Ectodermal cell (in vitro differentiated cells): ENCODE measurements around the gene C18orf63.
"Not testable (repeated sequence)": the region's sequence is repeated elsewhere in the genome, so short reads cannot be mapped to it uniquely, and the experiment has no call there.

Experiments used
- H3K27ac ChIP-seq: 2 replicates; pipeline ENCODE4 v1.7.0; 2013; ENCODE audit warnings: mild to moderate bottlenecking, low read depth, low read length; ENCODE audit not compliant: insufficient read depth, poor library complexity, severe bottlenecking
- H3K27me3 ChIP-seq: 2 replicates; pipeline ENCODE4 v1.7.0; 2013; ENCODE audit warnings: mild to moderate bottlenecking, low read length; ENCODE audit not compliant: insufficient read depth, control insufficient read depth, poor library complexity, severe bottlenecking
- H3K36me3 ChIP-seq: one replicate; pipeline ENCODE4 v1.7.0; 2013; ENCODE audit warnings: low read length; ENCODE audit not compliant: control insufficient read depth, insufficient read depth
- H3K4me1 ChIP-seq: one replicate; pipeline ENCODE4 v1.7.0; 2013; ENCODE audit warnings: low read length; ENCODE audit not compliant: control insufficient read depth, insufficient read depth
- H3K4me3 ChIP-seq: 2 replicates; pipeline ENCODE4 v1.7.0; 2013; ENCODE audit warnings: low read depth, low read length, control low read depth; ENCODE audit not compliant: insufficient read depth
- H3K9me3 ChIP-seq: 2 replicates; pipeline ENCODE4 v1.7.0; 2013; ENCODE audit warnings: mild to moderate bottlenecking, low read length, moderate library complexity; ENCODE audit not compliant: control insufficient read depth
- WGBS, 2 experiments: methylation state at CpG; one replicate each; pipeline ENCODE4 v1.1.7; 2013; ENCODE audit warnings: missing lambda C conversion rate in 2 of 2; 5-methylcytosine and 5-hydroxymethylcytosine counted together

Gene C18orf63

DNA sequence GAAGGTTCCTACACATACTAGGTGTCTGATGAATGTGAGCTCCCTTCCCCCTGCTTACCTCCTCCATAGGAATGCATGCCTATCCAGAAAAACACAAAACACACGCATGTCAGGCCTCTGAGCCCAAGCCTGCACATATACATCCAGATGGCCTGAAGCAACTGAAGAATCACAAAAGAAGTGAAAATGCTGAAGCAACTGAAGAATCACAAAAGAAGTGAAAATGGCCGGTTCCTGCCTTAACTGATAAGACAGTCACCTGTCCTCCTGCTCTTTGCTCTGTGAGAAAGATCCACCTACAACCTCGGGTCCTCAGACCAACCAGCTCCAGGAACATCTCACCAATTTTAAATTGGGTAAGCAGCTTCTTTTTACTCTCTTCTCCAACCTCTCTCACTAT, 22.7 kb upstream of the C18orf63 start:
- H3K36me3 ChIP-seq, H3K9me3 ChIP-seq, H3K4me1 ChIP-seq, H3K27ac ChIP-seq, H3K4me3 ChIP-seq: not testable (repeated sequence)
- 93% methylated on average over 3 of the region's 3 CpGs for WGBS, 2 experiments
- peaks cover 13% of the 10 kb centered on the region for H3K27me3 ChIP-seq

- peaks cover 13% of the 10 kb centered on the region for H3K27me3 ChIP-seq
- H3K4me1 ChIP-seq: no peaks in the 10 kb centered on the region
- 84 to 85% methylated on average over 8 of the region's 8 CpGs for WGBS, 2 experiments
- no peaks in the 10 kb centered on the region for H3K9me3 ChIP-seq
- H3K27ac ChIP-seq: no peak overlapping the region
- H3K36me3 ChIP-seq: no peaks in the 10 kb centered on the region
- no peak overlapping the region for H3K4me3 ChIP-seq
These were observed 21.1 kb upstream of the C18orf63 start for GRCh38 chr18:74294526-74294925.

GRCh38 chr18:74299162-74299561, 16.5 kb upstream of the C18orf63 start:
- H3K27ac ChIP-seq: no peak overlapping the region
- no peaks in the 10 kb centered on the region for H3K27me3 ChIP-seq
- no peaks in the 10 kb centered on the region for H3K36me3 ChIP-seq
- no CpG with 5 or more reads among the region's 1 CpG for WGBS, 2 experiments
- H3K4me1 ChIP-seq: no peaks in the 10 kb centered on the region
- H3K9me3 ChIP-seq: no peaks in the 10 kb centered on the region
- H3K4me3 ChIP-seq: no peak overlapping the region

DNA sequence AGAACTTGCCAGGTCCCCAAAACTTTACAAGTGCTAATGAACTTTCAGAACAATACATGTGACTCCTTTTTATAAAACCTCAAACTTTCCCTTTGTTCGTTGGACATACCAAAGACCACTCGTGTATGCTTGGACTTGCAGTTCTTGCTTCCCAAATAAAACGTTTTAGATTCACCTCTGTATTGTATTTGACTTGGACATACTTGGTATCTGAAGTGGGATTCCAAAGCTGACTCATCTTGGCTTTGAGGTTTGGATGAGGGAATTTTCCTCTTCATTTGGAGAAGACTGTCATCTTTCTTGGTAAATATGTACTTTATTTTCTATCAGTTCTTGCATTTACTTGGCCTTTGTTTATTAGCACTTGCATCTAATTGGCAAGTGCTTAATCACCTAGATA, 15.9 kb upstream of the C18orf63 start:
- Histone ChIP-seq H3K4me3 (no peak overlapping the region), H3K36me3 (no peaks in the 10 kb centered on the region), H3K27ac (no peak overlapping the region), H3K4me1 (no peaks in the 10 kb centered on the region), H3K9me3 (no peaks in the 10 kb centered on the region), H3K27me3 (no peaks in the 10 kb centered on the region)
- WGBS, 2 experiments: 91 to 92% methylated on average over 3 of the region's 3 CpGs

GRCh38 chr18:74303306-74303705, 12.3 kb upstream of the C18orf63 start:
- 74 to 98% methylated on average over 3 to 5 of the region's 5 CpGs for WGBS, 2 experiments
- Histone ChIP-seq H3K4me1 (no peaks in the 10 kb centered on the region), H3K9me3 (no peaks in the 10 kb centered on the region), H3K36me3 (no peaks in the 10 kb centered on the region), H3K27me3 (no peaks in the 10 kb centered on the region), H3K4me3 (no peak overlapping the region), H3K27ac (no peak overlapping the region)

DNA sequence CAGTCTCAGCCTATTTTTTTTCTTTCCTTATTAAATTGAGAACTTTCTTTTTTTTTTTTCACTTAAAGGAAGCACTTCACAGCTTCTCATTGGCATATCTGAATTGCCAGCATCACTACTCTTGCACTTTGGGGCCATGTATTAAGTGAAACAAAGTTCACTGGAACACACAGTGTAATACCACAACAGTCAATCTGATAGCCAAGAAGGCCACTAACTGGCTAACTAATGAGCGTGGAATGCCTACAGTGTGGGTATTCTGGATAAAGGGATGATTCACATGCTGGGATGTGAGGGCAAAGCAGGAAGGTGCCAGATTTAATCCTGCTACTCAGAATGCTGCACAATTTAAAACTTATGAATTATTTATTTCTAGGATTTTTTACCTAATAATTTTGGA, 11.7 kb upstream of the C18orf63 start:
- no peaks in the 10 kb centered on the region for H3K9me3 ChIP-seq
- no peak overlapping the region for H3K27ac ChIP-seq
- no peaks in the 10 kb centered on the region for H3K36me3 ChIP-seq
- no peaks in the 10 kb centered on the region for H3K4me1 ChIP-seq
- 90 to 100% methylated on average over 1 of the region's 1 CpG for WGBS, 2 experiments
- H3K27me3 ChIP-seq: no peaks in the 10 kb centered on the region
- H3K4me3 ChIP-seq: no peak overlapping the region

DNA sequence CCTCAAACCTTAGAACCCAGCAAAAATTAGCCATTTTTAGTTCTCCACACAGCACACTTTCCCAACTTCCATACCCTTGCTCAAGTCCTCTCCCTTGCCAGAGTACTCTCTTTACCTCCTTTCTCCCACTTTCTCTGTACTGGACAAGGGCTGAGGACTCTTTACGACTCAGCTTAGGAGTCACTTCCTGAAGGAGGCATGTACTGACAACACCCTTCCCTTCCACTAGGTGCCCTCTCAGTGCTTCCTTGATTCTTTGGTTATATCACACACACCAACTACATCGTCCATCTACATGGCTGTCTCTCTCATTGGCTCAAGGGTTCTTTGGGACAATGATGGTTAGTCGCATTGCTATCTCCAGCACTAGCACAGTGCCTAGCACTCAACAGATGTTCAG, 5.2 kb upstream of the C18orf63 start:
- Histone ChIP-seq H3K4me3 (no peak overlapping the region), H3K9me3 (no peaks in the 10 kb centered on the region), H3K4me1 (no peaks in the 10 kb centered on the region), H3K27me3 (no peaks in the 10 kb centered on the region), H3K36me3 (no peaks in the 10 kb centered on the region), H3K27ac (no peak overlapping the region)
- 86 to 89% methylated on average over 3 of the region's 3 CpGs for WGBS, 2 experiments

DNA sequence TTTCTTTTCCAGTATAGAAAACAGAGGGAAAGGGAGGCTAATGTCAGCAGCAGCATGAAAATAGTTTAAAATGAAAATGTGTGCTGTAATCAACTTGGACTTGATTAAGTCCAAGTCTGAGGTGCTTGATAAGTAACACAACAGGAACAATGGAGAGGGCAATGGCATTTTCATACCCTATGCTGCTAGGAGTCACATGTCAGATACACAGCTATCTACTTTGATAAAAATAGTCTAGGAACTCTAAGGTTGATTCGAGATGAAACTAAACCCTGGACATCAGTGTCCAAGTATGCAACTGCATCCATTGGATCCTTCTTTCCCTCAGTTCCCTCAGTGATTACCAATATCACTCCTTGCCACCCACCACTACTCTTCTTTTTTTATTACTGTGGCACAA, 4.6 kb upstream of the C18orf63 start:
- WGBS, 2 experiments: 91 to 98% methylated on average over 1 of the region's 1 CpG
- no peaks in the 10 kb centered on the region for H3K27me3 ChIP-seq

GRCh38 chr18:74314759-74315463, 728 bp upstream of the C18orf63 start:
- Histone ChIP-seq H3K9me3 (no peaks in the 10 kb centered on the region), H3K36me3 (no peaks in the 10 kb centered on the region), H3K4me1 (no peaks in the 10 kb centered on the region), H3K27ac (no peak overlapping the region), H3K27me3 (no peaks in the 10 kb centered on the region), H3K4me3 (no peak overlapping the region)
- WGBS, 2 experiments: 93 to 94% methylated on average over 22 of the region's 22 CpGs

More for the DNA sequence above, 4.6 kb upstream of the C18orf63 start:
- H3K9me3 ChIP-seq: no peaks in the 10 kb centered on the region
- no peak overlapping the region for H3K4me3 ChIP-seq
- H3K36me3 ChIP-seq: no peaks in the 10 kb centered on the region
- no peak overlapping the region for H3K27ac ChIP-seq
- H3K4me1 ChIP-seq: no peaks in the 10 kb centered on the region

- WGBS, 2 experiments: 94 to 95% methylated on average over 29 of the region's 29 CpGs
- H3K36me3 ChIP-seq: no peaks in the 10 kb centered on the region
- no peaks in the 10 kb centered on the region for H3K4me1 ChIP-seq
- H3K27ac ChIP-seq: no peak overlapping the region
- H3K27me3 ChIP-seq: no peaks in the 10 kb centered on the region
- no peaks in the 10 kb centered on the region for H3K9me3 ChIP-seq
- H3K4me3 ChIP-seq: no peak overlapping the region
These were observed 875 bp downstream of the C18orf63 start for GRCh38 chr18:74316257-74317170.
